ENCODE measurements around the gene HNRNPL. TPM values are rescaled to one million over a fixed set of nuclear protein-coding genes. Genes with fewer than 3 reads are reported as not detected.
A peak's percentile ranks its signal among the peaks of the same experiment; 100 is the strongest.
"Not testable (repeated sequence)": the region's sequence is repeated elsewhere in the genome, so short reads cannot be mapped to it uniquely, and the experiment has no call there.

Gene HNRNPL
- polyA plus RNA-seq (2013, experiment 1 of 4), result 894 TPM
- polyA plus RNA-seq (2013, experiment 2 of 4), result 733 TPM
- polyA plus RNA-seq (2013, experiment 3 of 4), result 568 TPM
- polyA plus RNA-seq (2013, experiment 4 of 4), result 599 TPM

DNA sequence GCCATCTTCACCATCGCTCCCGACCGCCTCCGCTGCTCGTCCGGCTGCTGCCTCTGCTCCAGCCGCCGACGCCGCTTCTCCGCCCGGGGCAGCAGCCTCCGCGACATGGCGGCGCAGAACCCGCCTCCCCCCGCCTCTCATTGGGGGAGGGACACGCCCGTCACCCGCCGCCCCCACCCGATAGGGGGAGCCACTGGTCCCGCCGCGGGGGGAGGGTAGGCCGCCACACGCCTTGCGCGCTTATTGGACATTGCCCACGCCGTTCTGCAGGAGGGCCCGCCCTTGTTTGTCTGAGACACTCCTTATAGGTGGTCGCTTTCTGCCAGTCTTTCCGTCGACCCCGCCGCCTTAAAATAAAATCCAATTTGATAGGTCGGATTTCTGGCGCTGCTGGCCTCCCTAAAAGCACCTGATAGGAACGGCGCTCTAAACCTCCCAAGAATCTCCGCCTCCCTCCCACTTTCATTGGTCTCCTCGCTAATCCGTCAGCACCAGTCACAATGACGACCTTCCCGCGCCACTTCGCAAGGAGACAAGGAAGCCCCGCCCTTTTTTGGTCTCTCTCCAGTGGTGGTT, at the start of gene HNRNPL:
Gene HNRNPL (minus strand): TSS at position 127 of the 576 bp plus-strand sequence. CDS start 20 bp downstream, at position 107.
- Histone ChIP-seq H3K36me3 (ENCODE audit: control insufficient read depth, insufficient read depth, low read length) (peaks cover 28% of the 10 kb centered on the region), H3K9me3 (ENCODE audit: control insufficient read depth, low read length) (no peaks in the 10 kb centered on the region), H3K4me3 (ENCODE audit: insufficient read depth, low read depth, low read length) (peak within 1 kb of the TSS; percentile 88), H3K27ac (ENCODE audit: insufficient read depth, low read depth, low read length, poor library complexity, severe bottlenecking) (peak within 1 kb of the TSS; percentile 99), H3K4me1 (ENCODE audit: control insufficient read depth, insufficient read depth, low read length) (peaks cover 12% of the 10 kb centered on the region), H3K27me3 (ENCODE audit: control insufficient read depth, insufficient read depth, low read length, poor library complexity, severe bottlenecking) (no peaks in the 10 kb centered on the region)
- 0% methylated on average over 50 of the region's 50 CpGs for WGBS, 2 experiments

DNA sequence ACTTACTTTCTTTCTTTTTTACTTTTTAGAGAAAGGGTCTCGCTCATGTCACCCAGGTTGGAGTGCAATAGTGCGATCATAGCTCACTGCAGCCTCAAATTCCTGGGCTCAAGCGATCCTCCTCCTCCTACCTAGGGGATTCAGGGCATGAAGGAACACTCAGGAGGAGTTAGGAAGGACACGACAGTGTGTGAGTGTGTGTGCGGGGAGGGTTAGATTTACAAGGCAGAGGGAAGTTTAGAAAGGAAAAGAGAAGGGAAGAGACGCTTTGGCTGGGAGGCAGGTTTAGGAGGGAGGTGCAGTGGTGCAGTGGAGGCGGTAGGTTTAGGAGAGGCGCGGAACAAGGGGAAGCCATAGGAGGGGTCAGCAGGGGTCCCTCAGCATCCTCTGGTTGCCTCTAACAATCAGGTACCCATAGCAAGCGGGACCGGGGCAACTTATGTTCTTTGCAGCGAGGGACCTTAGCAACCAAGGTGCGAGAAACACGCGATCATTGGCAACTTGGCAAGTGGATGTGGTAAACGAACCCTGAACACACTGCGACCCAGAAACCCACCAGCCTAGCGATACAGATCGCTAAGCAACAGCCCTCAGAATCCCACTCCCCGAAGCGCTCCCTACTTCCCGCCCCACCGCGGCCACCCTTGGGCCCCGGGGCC, 49.1 kb upstream of the HNRNPL start:
- H3K27ac ChIP-seq (ENCODE audit: insufficient read depth, low read depth, low read length, poor library complexity, severe bottlenecking), result no peak overlapping the region
- peak overlapping the region; percentile 81 for H3K4me3 ChIP-seq (ENCODE audit: insufficient read depth, low read depth, low read length)
- no peaks in the 10 kb centered on the region for H3K36me3 ChIP-seq (ENCODE audit: control insufficient read depth, insufficient read depth, low read length)
- no peaks in the 10 kb centered on the region for H3K4me1 ChIP-seq (ENCODE audit: control insufficient read depth, insufficient read depth, low read length)
- H3K9me3 ChIP-seq (ENCODE audit: control insufficient read depth, low read length), result no peaks in the 10 kb centered on the region
- 35 to 36% methylated on average over 25 of the region's 25 CpGs for WGBS, 2 experiments
- peaks cover 10% of the 10 kb centered on the region for H3K27me3 ChIP-seq (ENCODE audit: control insufficient read depth, insufficient read depth, low read length, poor library complexity, severe bottlenecking)

DNA sequence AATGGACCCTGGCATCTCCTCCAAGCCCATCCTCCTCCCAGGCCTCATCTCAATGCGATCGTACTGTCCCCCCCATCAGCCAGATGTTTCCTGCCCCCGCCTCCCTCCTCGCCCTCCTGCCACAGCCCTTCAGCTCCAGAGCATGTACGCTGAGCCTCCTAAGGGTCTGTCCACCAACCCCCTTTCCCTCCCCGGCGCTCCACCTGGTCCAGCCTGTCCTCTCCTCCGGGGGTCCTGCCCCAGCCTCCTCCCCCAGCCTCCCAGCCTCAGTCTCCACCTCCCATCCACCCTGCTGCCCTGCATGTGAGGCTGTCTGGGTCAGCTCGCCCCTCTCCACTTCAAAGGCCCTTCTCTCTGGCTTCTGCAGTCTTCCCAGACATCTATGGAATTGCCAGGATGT, 45.2 kb upstream of the HNRNPL start:
- Histone ChIP-seq H3K4me1 (ENCODE audit: control insufficient read depth, insufficient read depth, low read length) (peaks cover 4% of the 10 kb centered on the region), H3K27ac (ENCODE audit: insufficient read depth, low read depth, low read length, poor library complexity, severe bottlenecking) (no peak overlapping the region), H3K36me3 (ENCODE audit: control insufficient read depth, insufficient read depth, low read length) (no peaks in the 10 kb centered on the region), H3K27me3 (ENCODE audit: control insufficient read depth, insufficient read depth, low read length, poor library complexity, severe bottlenecking) (peaks cover 10% of the 10 kb centered on the region), H3K4me3 (ENCODE audit: insufficient read depth, low read depth, low read length) (no peak overlapping the region), H3K9me3 (ENCODE audit: control insufficient read depth, low read length) (no peaks in the 10 kb centered on the region)
- WGBS, 2 experiments, result 86 to 89% methylated on average over 9 of the region's 9 CpGs

DNA sequence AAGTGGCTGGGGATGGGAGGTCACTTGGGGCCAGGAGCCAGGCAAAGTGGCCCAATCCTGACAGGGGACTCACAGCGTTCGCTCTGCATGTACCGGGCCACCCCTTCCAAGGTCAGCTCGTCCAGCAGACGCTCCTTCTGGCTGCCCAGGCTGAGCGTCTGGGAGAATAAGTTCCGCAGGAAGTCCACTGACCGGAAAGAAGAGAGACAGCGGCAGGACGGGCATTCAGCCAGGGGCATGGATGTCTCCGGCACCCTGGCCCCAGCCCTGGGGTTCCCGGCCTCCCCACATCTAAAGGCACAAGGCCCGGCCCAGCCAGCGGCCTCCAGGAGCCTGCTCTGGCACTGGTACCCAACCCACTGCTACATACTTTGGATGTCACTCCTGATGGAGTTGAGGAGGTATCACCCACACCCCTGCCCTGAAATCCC, 43.6 kb upstream of the HNRNPL start:
- Histone ChIP-seq H3K4me3 (ENCODE audit: insufficient read depth, low read depth, low read length) (no peak overlapping the region), H3K4me1 (ENCODE audit: control insufficient read depth, insufficient read depth, low read length) (peaks cover 4% of the 10 kb centered on the region), H3K27ac (ENCODE audit: insufficient read depth, low read depth, low read length, poor library complexity, severe bottlenecking) (no peak overlapping the region), H3K9me3 (ENCODE audit: control insufficient read depth, low read length) (no peaks in the 10 kb centered on the region), H3K36me3 (ENCODE audit: control insufficient read depth, insufficient read depth, low read length) (no peaks in the 10 kb centered on the region), H3K27me3 (ENCODE audit: control insufficient read depth, insufficient read depth, low read length, poor library complexity, severe bottlenecking) (peaks cover 2% of the 10 kb centered on the region)
- 94 to 96% methylated on average over 14 of the region's 14 CpGs for WGBS, 2 experiments

DNA sequence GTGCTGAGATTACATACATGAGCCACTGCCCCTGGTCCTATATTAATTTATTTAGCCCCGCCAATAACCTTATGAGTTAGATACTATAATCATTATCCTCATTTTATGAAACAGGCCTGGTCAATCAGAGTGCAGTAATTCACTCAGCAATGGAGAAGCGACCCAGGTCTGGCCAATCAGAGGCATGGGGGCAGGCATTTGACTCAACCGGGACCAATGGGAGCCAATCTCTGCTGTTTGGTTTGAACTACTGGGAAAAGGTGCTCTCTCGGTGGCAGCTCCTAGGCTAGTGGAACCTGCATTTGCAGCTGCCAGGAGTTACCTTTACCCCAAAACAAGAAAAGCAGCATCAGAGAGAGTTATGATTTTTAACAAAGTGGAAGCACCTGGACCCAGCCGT, 43.1 kb upstream of the HNRNPL start:
- no peaks in the 10 kb centered on the region for H3K9me3 ChIP-seq (ENCODE audit: control insufficient read depth, low read length)
- no peaks in the 10 kb centered on the region for H3K36me3 ChIP-seq (ENCODE audit: control insufficient read depth, insufficient read depth, low read length)
- WGBS, 2 experiments, result 89 to 92% methylated on average over 5 of the region's 5 CpGs
- no peak overlapping the region for H3K27ac ChIP-seq (ENCODE audit: insufficient read depth, low read depth, low read length, poor library complexity, severe bottlenecking)
- H3K4me3 ChIP-seq (ENCODE audit: insufficient read depth, low read depth, low read length), result no peak overlapping the region
- no peaks in the 10 kb centered on the region for H3K27me3 ChIP-seq (ENCODE audit: control insufficient read depth, insufficient read depth, low read length, poor library complexity, severe bottlenecking)
- H3K4me1 ChIP-seq (ENCODE audit: control insufficient read depth, insufficient read depth, low read length), result peaks cover 4% of the 10 kb centered on the region

DNA sequence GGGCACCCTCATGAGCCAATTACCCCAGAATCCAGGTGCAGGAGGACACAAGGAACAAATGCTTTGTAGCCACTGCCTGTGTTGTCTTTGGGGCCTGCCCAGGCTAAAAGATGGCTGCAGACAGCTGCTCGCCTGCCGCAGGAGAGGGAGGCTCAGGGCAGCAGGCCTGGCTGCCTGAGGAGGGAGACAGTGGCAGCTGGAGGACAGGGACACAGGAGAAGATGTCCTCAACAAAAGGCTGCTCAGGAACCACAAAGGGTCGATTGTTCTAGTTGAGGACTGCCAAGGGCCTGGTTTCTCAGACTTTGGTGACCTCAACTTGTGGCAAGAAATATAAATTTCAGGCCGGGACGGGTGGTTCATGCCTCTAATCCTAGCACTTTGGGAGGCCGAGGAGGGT, 42.0 kb upstream of the HNRNPL start:
- Histone ChIP-seq H3K4me3 (ENCODE audit: insufficient read depth, low read depth, low read length) (no peak overlapping the region), H3K36me3 (ENCODE audit: control insufficient read depth, insufficient read depth, low read length) (no peaks in the 10 kb centered on the region), H3K9me3 (ENCODE audit: control insufficient read depth, low read length) (no peaks in the 10 kb centered on the region), H3K4me1 (ENCODE audit: control insufficient read depth, insufficient read depth, low read length) (peaks cover 4% of the 10 kb centered on the region), H3K27me3 (ENCODE audit: control insufficient read depth, insufficient read depth, low read length, poor library complexity, severe bottlenecking) (no peaks in the 10 kb centered on the region), H3K27ac (ENCODE audit: insufficient read depth, low read depth, low read length, poor library complexity, severe bottlenecking) (no peak overlapping the region)
- 84 to 92% methylated on average over 6 of the region's 6 CpGs for WGBS, 2 experiments

DNA sequence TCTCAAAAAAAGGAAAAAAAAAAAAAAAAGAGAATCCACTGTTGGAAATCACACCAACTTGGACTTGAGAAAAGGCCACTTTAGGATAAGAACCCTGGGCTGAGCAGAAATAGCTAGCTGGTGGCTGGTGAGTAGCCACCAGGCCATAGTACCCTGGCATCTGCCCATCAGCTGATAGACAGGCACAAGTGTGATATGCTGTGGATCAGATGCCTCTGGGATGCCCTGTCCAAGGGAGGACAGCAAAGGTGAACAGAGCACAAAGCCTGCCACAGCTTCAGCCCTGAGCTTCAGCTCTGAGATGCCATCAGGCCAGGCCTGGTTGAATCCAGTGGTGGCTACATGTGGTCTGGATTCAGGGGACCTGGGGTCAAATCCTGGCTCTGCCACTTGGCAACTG, 40.9 kb upstream of the HNRNPL start:
- no peak overlapping the region for H3K27ac ChIP-seq (ENCODE audit: insufficient read depth, low read depth, low read length, poor library complexity, severe bottlenecking)
- H3K9me3 ChIP-seq (ENCODE audit: control insufficient read depth, low read length), result no peaks in the 10 kb centered on the region
- H3K4me1 ChIP-seq (ENCODE audit: control insufficient read depth, insufficient read depth, low read length), result peaks cover 4% of the 10 kb centered on the region
- H3K4me3 ChIP-seq (ENCODE audit: insufficient read depth, low read depth, low read length), result no peak overlapping the region
- H3K27me3 ChIP-seq (ENCODE audit: control insufficient read depth, insufficient read depth, low read length, poor library complexity, severe bottlenecking), result no peaks in the 10 kb centered on the region
- no peaks in the 10 kb centered on the region for H3K36me3 ChIP-seq (ENCODE audit: control insufficient read depth, insufficient read depth, low read length)

DNA sequence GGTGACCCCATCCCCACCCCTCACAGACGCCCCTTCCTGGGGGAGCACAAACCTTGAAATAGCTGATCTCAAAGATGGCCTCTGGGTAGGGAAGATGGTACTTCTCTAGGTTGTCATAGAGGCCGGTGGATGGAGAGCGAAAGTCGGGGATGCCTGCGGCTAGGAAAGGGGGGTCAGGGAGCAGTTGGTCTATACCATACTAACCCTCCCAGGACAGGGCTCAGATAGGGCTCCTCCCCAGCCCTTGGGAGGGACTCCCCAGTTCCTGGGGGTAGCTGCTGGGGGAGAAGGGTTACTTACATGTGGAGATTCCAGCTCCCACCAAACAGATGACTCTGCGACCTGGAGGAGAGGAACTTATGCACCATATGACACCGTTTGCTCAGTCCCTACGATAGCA, 40.0 kb upstream of the HNRNPL start:
- no peaks in the 10 kb centered on the region for H3K36me3 ChIP-seq (ENCODE audit: control insufficient read depth, insufficient read depth, low read length)
- no peak overlapping the region for H3K4me3 ChIP-seq (ENCODE audit: insufficient read depth, low read depth, low read length)
- H3K9me3 ChIP-seq (ENCODE audit: control insufficient read depth, low read length), result no peaks in the 10 kb centered on the region
- 92 to 96% methylated on average over 8 of the region's 8 CpGs for WGBS, 2 experiments
- no peak overlapping the region for H3K27ac ChIP-seq (ENCODE audit: insufficient read depth, low read depth, low read length, poor library complexity, severe bottlenecking)
- no peaks in the 10 kb centered on the region for H3K27me3 ChIP-seq (ENCODE audit: control insufficient read depth, insufficient read depth, low read length, poor library complexity, severe bottlenecking)
- peaks cover 4% of the 10 kb centered on the region for H3K4me1 ChIP-seq (ENCODE audit: control insufficient read depth, insufficient read depth, low read length)

DNA sequence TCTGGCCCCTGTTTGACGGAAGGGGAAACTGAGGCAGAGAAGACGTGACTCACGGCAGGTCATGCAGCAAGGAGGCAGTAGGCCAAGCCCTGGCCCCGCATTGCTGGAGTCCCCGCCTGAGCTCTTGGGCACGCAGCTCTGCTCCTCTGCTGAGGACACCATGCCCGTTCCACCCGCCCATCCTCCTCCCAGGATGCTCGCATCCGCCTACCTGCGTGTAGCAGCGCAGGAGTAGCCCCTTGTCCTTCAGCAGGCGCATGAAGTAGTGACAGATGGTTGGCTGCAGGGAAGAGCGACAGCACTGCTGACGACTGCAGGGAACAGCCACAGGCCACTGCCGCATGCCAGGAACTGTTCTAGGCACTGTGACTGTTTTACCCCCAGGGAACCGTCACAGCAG, 39.1 kb upstream of the HNRNPL start:
- Histone ChIP-seq H3K4me1 (ENCODE audit: control insufficient read depth, insufficient read depth, low read length) (peaks cover 4% of the 10 kb centered on the region), H3K36me3 (ENCODE audit: control insufficient read depth, insufficient read depth, low read length) (no peaks in the 10 kb centered on the region), H3K27me3 (ENCODE audit: control insufficient read depth, insufficient read depth, low read length, poor library complexity, severe bottlenecking) (no peaks in the 10 kb centered on the region), H3K9me3 (ENCODE audit: control insufficient read depth, low read length) (no peaks in the 10 kb centered on the region), H3K27ac (ENCODE audit: insufficient read depth, low read depth, low read length, poor library complexity, severe bottlenecking) (no peak overlapping the region), H3K4me3 (ENCODE audit: insufficient read depth, low read depth, low read length) (no peak overlapping the region)
- WGBS, 2 experiments, result 94 to 95% methylated on average over 17 of the region's 17 CpGs

DNA sequence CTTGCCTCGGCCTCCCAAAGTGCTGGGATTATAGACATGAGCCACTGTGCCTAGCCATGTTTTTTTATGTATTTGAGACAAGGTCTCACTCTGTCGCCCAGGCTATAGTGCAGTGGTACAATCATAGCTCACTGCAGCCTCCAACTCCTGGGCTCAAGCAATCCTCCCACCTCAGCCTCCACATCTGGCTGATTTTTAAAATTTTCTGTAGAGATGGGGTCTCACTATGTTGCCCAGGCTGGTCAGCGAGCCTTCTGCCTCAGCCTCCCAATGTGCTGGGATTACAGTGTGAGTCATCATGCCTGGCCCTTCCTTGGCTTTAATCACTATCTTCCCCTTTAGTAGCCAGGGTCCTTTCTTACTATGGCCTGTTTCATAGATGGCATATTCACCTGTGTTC, 34.9 kb upstream of the HNRNPL start:
- H3K27ac ChIP-seq (ENCODE audit: insufficient read depth, low read depth, low read length, poor library complexity, severe bottlenecking); H3K4me3 ChIP-seq (ENCODE audit: insufficient read depth, low read depth, low read length); H3K4me1 ChIP-seq (ENCODE audit: control insufficient read depth, insufficient read depth, low read length); H3K9me3 ChIP-seq (ENCODE audit: control insufficient read depth, low read length); H3K36me3 ChIP-seq (ENCODE audit: control insufficient read depth, insufficient read depth, low read length); H3K27me3 ChIP-seq (ENCODE audit: control insufficient read depth, insufficient read depth, low read length, poor library complexity, severe bottlenecking): not testable (repeated sequence)
- WGBS, 2 experiments, result 88 to 89% methylated on average over 3 of the region's 3 CpGs
